Measurements from ENCODE around the gene CDIPT.

DNA sequence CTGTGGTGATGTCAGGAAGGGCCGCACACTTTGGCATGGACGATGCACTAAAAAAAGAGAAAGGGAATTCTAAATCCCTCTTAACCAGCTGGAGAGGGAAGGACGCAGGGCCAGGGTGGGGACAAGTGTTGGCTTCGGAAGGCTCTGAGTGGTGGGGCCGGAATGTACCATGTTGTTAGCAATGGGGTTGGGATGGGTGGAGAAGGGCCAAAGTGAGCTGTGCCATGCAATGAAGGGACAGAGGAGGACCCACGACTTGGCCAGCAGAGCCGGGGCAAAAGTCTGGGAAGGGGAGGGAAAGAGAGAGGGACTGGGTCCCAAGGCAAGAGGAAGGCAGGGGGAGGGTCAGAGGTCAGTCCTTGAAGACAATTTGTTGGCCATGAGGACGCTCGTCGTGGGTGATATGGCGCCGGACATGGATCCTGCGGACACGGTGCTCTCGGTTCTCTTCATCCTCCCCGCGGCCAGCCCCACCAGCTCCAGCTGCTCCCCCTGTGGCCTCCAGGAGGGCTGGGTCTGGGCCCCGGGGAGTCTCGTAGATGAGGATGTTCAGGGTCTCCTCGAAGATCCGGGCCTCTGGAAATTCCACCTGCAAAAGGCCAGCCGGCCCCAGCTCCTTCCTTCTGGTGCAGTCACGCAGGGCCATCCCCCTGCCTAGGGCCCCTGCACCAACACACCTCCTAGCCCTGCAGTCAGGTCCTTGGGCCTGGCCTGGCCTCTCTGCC lies 43.7 kb upstream of the CDIPT start:
- TF ChIP-seq MAZ (IDR thresholded peaks at IDR 0.05; ENCODE audit: borderline replicate concordance, low read depth, low read length) (no peak), CTCF (conservative IDR thresholded peaks at IDR 0.05; ENCODE audit: low read depth, low read length) (no peak), POLR2A (IDR thresholded peaks at IDR 0.05; ENCODE audit: low read depth, low read length) (no peak), USF2 (IDR thresholded peaks at IDR 0.05; ENCODE audit: low read depth, low read length) (no peak), FOS (IDR thresholded peaks at IDR 0.05; ENCODE audit: low read depth, low read length) (no peak), CEBPB (IDR thresholded peaks at IDR 0.05; ENCODE audit: low read depth, low read length) (no peak), SMC3 (IDR thresholded peaks at IDR 0.05; ENCODE audit: low read depth, low read length) (no peak)
- TF ChIP-seq, protein P1, sequence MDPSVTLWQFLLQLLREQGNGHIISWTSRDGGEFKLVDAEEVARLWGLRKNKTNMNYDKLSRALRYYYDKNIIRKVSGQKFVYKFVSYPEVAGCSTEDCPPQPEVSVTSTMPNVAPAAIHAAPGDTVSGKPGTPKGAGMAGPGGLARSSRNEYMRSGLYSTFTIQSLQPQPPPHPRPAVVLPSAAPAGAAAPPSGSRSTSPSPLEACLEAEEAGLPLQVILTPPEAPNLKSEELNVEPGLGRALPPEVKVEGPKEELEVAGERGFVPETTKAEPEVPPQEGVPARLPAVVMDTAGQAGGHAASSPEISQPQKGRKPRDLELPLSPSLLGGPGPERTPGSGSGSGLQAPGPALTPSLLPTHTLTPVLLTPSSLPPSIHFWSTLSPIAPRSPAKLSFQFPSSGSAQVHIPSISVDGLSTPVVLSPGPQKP (IDR thresholded peaks at IDR 0.05; ENCODE audit: borderline replicate concordance, low read depth, low read length): no peak

Data from IMR-90 (cell line).